Caco-2 (cell line): Measurements from ENCODE around the gene TFIP11. TPM values are rescaled to one million over a fixed set of nuclear protein-coding genes. Genes with fewer than 3 reads are reported as not detected.

Experiments
- BruUV-seq: library from RNA; stranded (reverse); fragments of 400-500 nt; replicated peaks from 2 replicates; lab custom pipeline; 2021; lab: Mats Ljungman, UMichigan
- CTCF ChIA-PET: fragments of 300-600 bp; sonication (Branson Sonifier 250); formaldehyde crosslinking; loops from one replicate; lab custom pipeline; 2022; ENCODE audit warnings: antibody characterized with exemption; lab: Charles Lee
- POLR2A ChIA-PET: fragments of 300-600 bp; sonication (Branson Sonifier 250); formaldehyde crosslinking; loops from one replicate; lab custom pipeline; 2022; ENCODE audit warnings: antibody characterized with exemption; lab: Charles Lee
- DNase-seq, 2 experiments: peaks; one replicate each; pipeline versions ENCODE4 v3.0.0 to v3.0.0-alpha.2; 2020 to 2022
- H3K27me3 ChIP-seq: replicated peaks from 2 replicates; pipeline ENCODE4 v1.6.0; 2011; ENCODE audit warnings: low read length; ENCODE audit not compliant: control insufficient read depth, insufficient read depth
- H3K36me3 ChIP-seq: 2 replicates; pipeline ENCODE4 v1.5.1; 2011; ENCODE audit warnings: low read length; ENCODE audit not compliant: control insufficient read depth, insufficient read depth
- H3K4me1 ChIP-seq: fragments of 250-450 bp; sonication (Bioruptor Pico); 2 replicates; pipeline ENCODE4 v1.5.1; 2020; ENCODE audit warnings: mild to moderate bottlenecking
- H3K4me3 ChIP-seq: 2 replicates; pipeline ENCODE4 v1.5.1; 2011; ENCODE audit warnings: low read depth, mild to moderate bottlenecking, control low read depth, low read length
- H3K9me3 ChIP-seq: fragments of 250-450 bp; sonication (Bioruptor Pico); 2 replicates; pipeline ENCODE4 v1.5.1; 2020; ENCODE audit warnings: mild to moderate bottlenecking, moderate library complexity
- H3K27ac Mint-ChIP-seq: one replicate; pipeline ENCODE4 v1.8.0; 2022; ENCODE audit warnings: mixed read lengths; ENCODE audit not compliant: unreplicated experiment
- H3K27me3 Mint-ChIP-seq: one replicate; pipeline ENCODE4 v1.8.0; 2022; ENCODE audit warnings: mixed read lengths; ENCODE audit not compliant: insufficient read depth, unreplicated experiment
- H3K36me3 Mint-ChIP-seq: one replicate; pipeline ENCODE4 v1.8.0; 2022; ENCODE audit warnings: mild to moderate bottlenecking, mixed read lengths; ENCODE audit not compliant: insufficient read depth, unreplicated experiment
- H3K4me1 Mint-ChIP-seq: one replicate; pipeline ENCODE4 v1.8.0; 2022; ENCODE audit warnings: low read depth, mixed read lengths; ENCODE audit not compliant: unreplicated experiment
- H3K4me3 Mint-ChIP-seq: one replicate; pipeline ENCODE4 v1.8.0; 2022; ENCODE audit warnings: mild to moderate bottlenecking, moderate library complexity, mixed read lengths; ENCODE audit not compliant: unreplicated experiment
- H3K9me3 Mint-ChIP-seq: one replicate; pipeline ENCODE4 v1.8.0; 2022; ENCODE audit warnings: mixed read lengths; ENCODE audit not compliant: unreplicated experiment
- intact Hi-C: fragments of 100-400 bp; cut with micrococcal nuclease; formaldehyde crosslinking; loops from one replicate; pipeline ENCODE4 v1.10.0; 2022; ENCODE audit not compliant: unreplicated experiment
- total RNA-seq: library from RNA; stranded (reverse); gene quantifications from 2 replicates; pipeline ENCODE4 v1.2.3, GENCODE V29; 2022
- TF ChIP-seq, protein P1 (sequence below), 2 experiments: fragments of 200-600 bp in 1 of 2; IDR thresholded peaks; 1 replicate in 1 of 2; 2 replicates in 1 of 2; pipeline versions ENCODE4 v1.5.1 to v1.8.0; 2011 to 2022; ENCODE audit warnings: antibody characterized with exemption in 1 of 2, control low read depth in 1 of 2, inconsistent platforms in 1 of 2, low read depth in 1 of 2, low read length in 1 of 2, mild to moderate bottlenecking in 1 of 2, moderate library complexity in 1 of 2; ENCODE audit not compliant: insufficient read depth in 1 of 2, severe bottlenecking in 1 of 2, unreplicated experiment in 1 of 2

TFIP11 gene
- total RNA-seq, 1 experiment from 2014 or later = 27.7 TPM

DNA sequence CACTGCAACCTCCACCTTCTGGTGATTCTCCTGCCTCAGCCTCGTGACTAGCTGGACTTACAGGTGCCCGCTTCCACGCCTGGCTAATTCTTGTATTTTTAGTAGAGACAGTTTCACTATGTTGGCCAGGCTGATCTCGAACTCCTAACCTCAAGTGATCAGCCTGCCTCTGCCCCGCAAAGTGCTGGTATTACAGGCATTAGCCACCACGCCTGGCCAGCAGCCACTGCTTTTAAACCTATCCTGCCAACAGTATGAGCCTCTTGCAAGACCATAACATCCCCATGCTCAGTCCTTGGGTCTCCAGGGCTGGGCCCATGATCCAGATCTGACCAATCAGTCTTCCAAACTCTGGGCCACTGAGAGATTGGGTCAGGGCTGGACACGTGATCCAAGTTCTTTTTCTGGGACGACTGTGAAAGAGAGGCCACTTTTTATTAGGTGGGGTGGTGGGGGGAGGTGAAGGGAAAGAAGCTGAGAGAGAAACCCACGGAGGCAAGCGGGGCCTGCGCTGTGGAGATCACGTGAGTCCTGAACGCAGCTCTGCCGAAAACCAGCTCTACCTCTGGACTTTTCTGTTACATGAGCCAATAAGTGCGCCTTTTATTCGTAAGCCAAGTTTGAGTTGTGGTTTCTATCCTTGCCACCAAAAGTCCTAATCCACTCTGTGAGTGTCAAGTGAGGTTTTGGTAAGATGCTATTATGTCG is 65.3 kb downstream of the TFIP11 start:
- no peaks in the 10 kb centered on the region for H3K27me3 ChIP-seq
- H3K36me3 ChIP-seq = no peaks in the 10 kb centered on the region
- ChIA-PET POLR2A (no interaction called here), CTCF (no interaction called here)
- H3K36me3 Mint-ChIP-seq = no peaks in the 10 kb centered on the region
- no peaks in the 10 kb centered on the region for H3K4me1 ChIP-seq
- no TSS peak for BruUV-seq
- no peak overlapping the region for H3K4me3 Mint-ChIP-seq
- H3K27ac Mint-ChIP-seq = no peak overlapping the region
- TF ChIP-seq, protein P1, sequence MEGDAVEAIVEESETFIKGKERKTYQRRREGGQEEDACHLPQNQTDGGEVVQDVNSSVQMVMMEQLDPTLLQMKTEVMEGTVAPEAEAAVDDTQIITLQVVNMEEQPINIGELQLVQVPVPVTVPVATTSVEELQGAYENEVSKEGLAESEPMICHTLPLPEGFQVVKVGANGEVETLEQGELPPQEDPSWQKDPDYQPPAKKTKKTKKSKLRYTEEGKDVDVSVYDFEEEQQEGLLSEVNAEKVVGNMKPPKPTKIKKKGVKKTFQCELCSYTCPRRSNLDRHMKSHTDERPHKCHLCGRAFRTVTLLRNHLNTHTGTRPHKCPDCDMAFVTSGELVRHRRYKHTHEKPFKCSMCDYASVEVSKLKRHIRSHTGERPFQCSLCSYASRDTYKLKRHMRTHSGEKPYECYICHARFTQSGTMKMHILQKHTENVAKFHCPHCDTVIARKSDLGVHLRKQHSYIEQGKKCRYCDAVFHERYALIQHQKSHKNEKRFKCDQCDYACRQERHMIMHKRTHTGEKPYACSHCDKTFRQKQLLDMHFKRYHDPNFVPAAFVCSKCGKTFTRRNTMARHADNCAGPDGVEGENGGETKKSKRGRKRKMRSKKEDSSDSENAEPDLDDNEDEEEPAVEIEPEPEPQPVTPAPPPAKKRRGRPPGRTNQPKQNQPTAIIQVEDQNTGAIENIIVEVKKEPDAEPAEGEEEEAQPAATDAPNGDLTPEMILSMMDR (IDR thresholded peaks at IDR 0.05; ENCODE audit: insufficient read depth in 1 of 2, low read depth in 1 of 2, low read length in 1 of 2, severe bottlenecking in 1 of 2, unreplicated experiment in 1 of 2) = no peak
- no peak for DNase-seq
- intact Hi-C loops = no loop called here
- H3K9me3 Mint-ChIP-seq = no peaks in the 10 kb centered on the region
- no peaks in the 10 kb centered on the region for H3K9me3 ChIP-seq
- H3K4me3 ChIP-seq = no peak overlapping the region
- H3K27me3 Mint-ChIP-seq = no peaks in the 10 kb centered on the region
- H3K4me1 Mint-ChIP-seq = no peaks in the 10 kb centered on the region

DNA sequence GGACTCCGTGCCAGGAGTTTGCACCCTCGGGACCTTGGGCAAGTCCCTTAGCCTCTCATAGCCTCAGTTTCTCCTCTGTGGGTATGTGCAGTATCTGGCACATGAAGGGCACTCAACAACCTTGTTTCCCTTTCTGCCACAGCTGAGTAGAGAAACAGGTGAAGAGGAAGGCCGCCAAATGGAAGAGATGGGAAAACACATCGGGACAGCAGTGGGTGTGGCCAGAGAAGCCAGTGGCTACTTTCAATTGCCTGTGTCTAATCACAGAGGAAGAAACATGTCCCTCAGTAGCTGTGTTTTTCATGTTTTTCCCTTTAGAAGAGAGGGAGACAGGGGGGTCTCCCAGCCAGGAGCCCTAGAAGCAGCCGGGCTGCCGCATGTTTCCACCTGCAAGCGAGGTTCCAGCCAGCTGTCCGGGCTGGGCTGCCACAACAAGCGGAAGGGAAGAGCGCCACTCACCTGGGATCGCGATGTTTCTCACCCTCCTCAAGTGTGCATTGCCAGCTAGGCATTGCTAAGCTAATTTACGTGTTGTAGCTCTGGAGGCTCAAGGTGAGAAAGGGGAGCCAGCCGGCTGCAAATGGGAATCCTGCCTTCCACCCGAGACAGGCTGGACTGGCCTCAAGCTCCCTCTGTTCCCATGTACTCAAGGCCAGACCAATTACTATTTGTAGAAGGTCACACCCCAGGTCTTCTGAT is 66.5 kb downstream of the TFIP11 start:
- POLR2A ChIA-PET = no interaction called here

DNA sequence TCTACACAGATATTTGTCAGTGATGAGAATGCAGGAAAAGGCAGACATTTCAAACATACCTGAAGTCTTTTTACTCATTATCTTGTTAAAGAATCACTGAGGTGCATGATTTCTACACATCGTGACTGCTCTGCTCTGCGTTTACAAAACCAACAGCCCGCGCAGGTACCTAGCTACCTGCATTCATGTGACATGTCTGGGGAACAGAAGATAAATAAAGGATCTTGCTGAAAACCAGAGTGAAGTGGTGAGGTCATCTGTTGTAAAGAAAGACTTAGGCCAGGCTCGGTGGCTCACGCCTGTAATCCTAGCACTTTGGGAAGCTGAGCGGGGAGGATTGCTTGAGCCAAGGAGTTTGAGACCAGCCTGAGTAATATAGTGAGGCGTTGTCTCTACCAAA is 67.5 kb downstream of the TFIP11 start:
- Histone ChIP-seq H3K4me1 (no peaks in the 10 kb centered on the region), H3K4me3 (no peak overlapping the region), H3K36me3 (no peaks in the 10 kb centered on the region), H3K27me3 (no peaks in the 10 kb centered on the region), H3K9me3 (no peaks in the 10 kb centered on the region)
- TF ChIP-seq, protein P1 (IDR thresholded peaks at IDR 0.05; ENCODE audit: insufficient read depth in 1 of 2, low read depth in 1 of 2, low read length in 1 of 2, severe bottlenecking in 1 of 2, unreplicated experiment in 1 of 2) = no peak
- no peaks in the 10 kb centered on the region for H3K9me3 Mint-ChIP-seq
- H3K27me3 Mint-ChIP-seq = no peaks in the 10 kb centered on the region
- no peaks in the 10 kb centered on the region for H3K4me1 Mint-ChIP-seq
- H3K27ac Mint-ChIP-seq = no peak overlapping the region
- H3K36me3 Mint-ChIP-seq = no peaks in the 10 kb centered on the region
- CTCF ChIA-PET = no interaction called here
- H3K4me3 Mint-ChIP-seq = no peak overlapping the region
- DNase-seq = no peak
- POLR2A ChIA-PET = no interaction called here
- BruUV-seq = no TSS peak
- intact Hi-C loops = no loop called here

More for the DNA sequence above, 66.5 kb downstream of the TFIP11 start:
- no peaks in the 10 kb centered on the region for H3K4me1 Mint-ChIP-seq
- TF ChIP-seq, protein P1 (IDR thresholded peaks at IDR 0.05; ENCODE audit: insufficient read depth in 1 of 2, low read depth in 1 of 2, low read length in 1 of 2, severe bottlenecking in 1 of 2, unreplicated experiment in 1 of 2) = no peak
- Histone ChIP-seq H3K9me3 (no peaks in the 10 kb centered on the region), H3K36me3 (no peaks in the 10 kb centered on the region), H3K4me3 (no peak overlapping the region), H3K27me3 (no peaks in the 10 kb centered on the region), H3K4me1 (no peaks in the 10 kb centered on the region)
- H3K27me3 Mint-ChIP-seq = no peaks in the 10 kb centered on the region
- CTCF ChIA-PET = no interaction called here
- no peaks in the 10 kb centered on the region for H3K36me3 Mint-ChIP-seq
- no peaks in the 10 kb centered on the region for H3K9me3 Mint-ChIP-seq
- H3K4me3 Mint-ChIP-seq = no peak overlapping the region
- intact Hi-C loops = no loop called here
- no peak overlapping the region for H3K27ac Mint-ChIP-seq
- no peak for DNase-seq
- BruUV-seq = no TSS peak
